Fibroblast of villous mesenchyme (primary cell): Measurements from ENCODE around the gene KCNK17. TPM values are rescaled to one million over a fixed set of nuclear protein-coding genes. Genes with fewer than 3 reads are reported as not detected.

Experiments
- DNase-seq: peaks from one replicate; pipeline ENCODE4 v3.0.0-alpha.2; 2010; ENCODE audit warnings: low read depth
- H3K4me3 ChIP-seq: 2 replicates; pipeline ENCODE4 v1.5.1; 2011; ENCODE audit warnings: low read depth, mild to moderate bottlenecking, low read length
- CTCF ChIP-seq: IDR thresholded peaks from 2 replicates; pipeline ENCODE4 v1.5.1; 2012; ENCODE audit warnings: low read depth, mild to moderate bottlenecking, low read length; ENCODE audit not compliant: insufficient read depth
- total RNA-seq: library from RNA; depleted of rRNA; stranded (reverse); fragments of >200 nt; gene quantifications from 2 replicates; pipeline ENCODE4 v1.2.3, GENCODE V29; 2012

The KCNK17 gene
- total RNA-seq, 1 donor: not detected

GRCh38 chr6:39303425-39304153 lies 10.6 kb downstream of the KCNK17 start:
- DNase-seq: no peak
- no peak overlapping the region for H3K4me3 ChIP-seq
- no peak for TF ChIP-seq CTCF

- DNase-seq: peak; percentile 52
- no peak overlapping the region for H3K4me3 ChIP-seq
- TF ChIP-seq CTCF: peak; percentile 80
Measured at GRCh38 chr6:39302669-39303424, 11.4 kb downstream of the KCNK17 start.

- DNase-seq: no peak
- no peak overlapping the region for H3K4me3 ChIP-seq
- TF ChIP-seq CTCF: no peak
Measured at GRCh38 chr6:39302011-39302410, 12.2 kb downstream of the KCNK17 start.

- no peak for DNase-seq
- H3K4me3 ChIP-seq: no peak overlapping the region
- TF ChIP-seq CTCF: peak; percentile 30
Measured at GRCh38 chr6:39301606-39302005, 12.6 kb downstream of the KCNK17 start.

- no peak for TF ChIP-seq CTCF
- H3K4me3 ChIP-seq: no peak overlapping the region
- DNase-seq: no peak
Measured at GRCh38 chr6:39300739-39301138, 13.5 kb downstream of the KCNK17 start.

GRCh38 chr6:39298061-39298460 lies 16.2 kb downstream of the KCNK17 start:
- DNase-seq: no peak
- no peak for TF ChIP-seq CTCF
- no peak overlapping the region for H3K4me3 ChIP-seq
